Osteocyte (in vitro differentiated cells): ENCODE data around the gene ANXA2. TPM values are rescaled to one million over a fixed set of nuclear protein-coding genes. Genes with fewer than 3 reads are reported as not detected.

Experiments used
- DNase-seq: peaks from one replicate; pipeline ENCODE4 v3.0.0; 2021; ENCODE audit warnings: mixed read lengths; ENCODE audit not compliant: unreplicated experiment; ENCODE audit errors: extremely low spot score
- H3K27ac Mint-ChIP-seq: one replicate; pipeline ENCODE4 v1.8.0; 2021; ENCODE audit warnings: mild to moderate bottlenecking, mixed read lengths; ENCODE audit not compliant: unreplicated experiment
- H3K27me3 Mint-ChIP-seq: one replicate; pipeline ENCODE4 v1.8.0; 2021; ENCODE audit warnings: mixed read lengths; ENCODE audit not compliant: unreplicated experiment
- H3K36me3 Mint-ChIP-seq: one replicate; pipeline ENCODE4 v1.8.0; 2021; ENCODE audit warnings: mixed read lengths; ENCODE audit not compliant: unreplicated experiment
- H3K4me1 Mint-ChIP-seq: one replicate; pipeline ENCODE4 v1.8.0; 2021; ENCODE audit warnings: mixed read lengths; ENCODE audit not compliant: unreplicated experiment
- H3K4me3 Mint-ChIP-seq: one replicate; pipeline ENCODE4 v1.8.0; 2021; ENCODE audit warnings: mild to moderate bottlenecking, moderate library complexity, mixed read lengths; ENCODE audit not compliant: unreplicated experiment
- H3K9me3 Mint-ChIP-seq: one replicate; pipeline ENCODE4 v1.8.0; 2021; ENCODE audit warnings: mixed read lengths; ENCODE audit not compliant: unreplicated experiment
- total RNA-seq: library from RNA; stranded (reverse); gene quantifications from 2 replicates; pipeline ENCODE4 v1.2.1, GENCODE V29; 2021
- TF ChIP-seq, protein P1 (sequence below): fragments of 200-600 bp; sonication (generic); IDR thresholded peaks from 2 replicates; pipeline ENCODE4 v1.5.0; 2021; ENCODE audit warnings: antibody characterized with exemption, mild to moderate bottlenecking, moderate library complexity

Gene ANXA2
- total RNA-seq, 1 donor from 2014 or later, result 2,961 TPM

DNA sequence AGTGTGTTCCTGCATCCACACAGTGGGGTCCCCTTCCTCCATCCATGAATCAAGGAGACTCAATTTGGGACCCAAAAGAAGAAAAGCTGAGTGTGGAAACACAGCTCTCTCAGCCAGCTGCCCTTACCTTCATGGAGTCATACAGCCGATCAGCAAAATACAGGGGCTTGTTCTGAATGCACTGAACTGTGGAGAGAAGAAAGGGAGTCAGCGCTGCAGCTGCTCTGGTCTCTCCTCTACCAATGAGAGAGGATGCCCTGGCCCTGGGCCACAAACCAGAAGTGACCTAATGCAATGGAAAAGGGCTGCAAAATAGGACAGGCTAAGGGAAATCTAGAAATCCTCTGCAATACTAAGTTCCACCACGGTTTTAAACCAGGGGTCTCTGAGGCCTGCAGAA, 46.7 kb downstream of the ANXA2 start:
- Mint-ChIP-seq H3K4me3 (no peak overlapping the region), H3K4me1 (peaks cover 74% of the 10 kb centered on the region), H3K27me3 (no peaks in the 10 kb centered on the region), H3K36me3 (peaks cover 90% of the 10 kb centered on the region), H3K9me3 (no peaks in the 10 kb centered on the region), H3K27ac (peak overlapping the region; percentile 86)
- DNase-seq, result no peak
- TF ChIP-seq, protein P1, sequence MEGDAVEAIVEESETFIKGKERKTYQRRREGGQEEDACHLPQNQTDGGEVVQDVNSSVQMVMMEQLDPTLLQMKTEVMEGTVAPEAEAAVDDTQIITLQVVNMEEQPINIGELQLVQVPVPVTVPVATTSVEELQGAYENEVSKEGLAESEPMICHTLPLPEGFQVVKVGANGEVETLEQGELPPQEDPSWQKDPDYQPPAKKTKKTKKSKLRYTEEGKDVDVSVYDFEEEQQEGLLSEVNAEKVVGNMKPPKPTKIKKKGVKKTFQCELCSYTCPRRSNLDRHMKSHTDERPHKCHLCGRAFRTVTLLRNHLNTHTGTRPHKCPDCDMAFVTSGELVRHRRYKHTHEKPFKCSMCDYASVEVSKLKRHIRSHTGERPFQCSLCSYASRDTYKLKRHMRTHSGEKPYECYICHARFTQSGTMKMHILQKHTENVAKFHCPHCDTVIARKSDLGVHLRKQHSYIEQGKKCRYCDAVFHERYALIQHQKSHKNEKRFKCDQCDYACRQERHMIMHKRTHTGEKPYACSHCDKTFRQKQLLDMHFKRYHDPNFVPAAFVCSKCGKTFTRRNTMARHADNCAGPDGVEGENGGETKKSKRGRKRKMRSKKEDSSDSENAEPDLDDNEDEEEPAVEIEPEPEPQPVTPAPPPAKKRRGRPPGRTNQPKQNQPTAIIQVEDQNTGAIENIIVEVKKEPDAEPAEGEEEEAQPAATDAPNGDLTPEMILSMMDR, result no peak

DNA sequence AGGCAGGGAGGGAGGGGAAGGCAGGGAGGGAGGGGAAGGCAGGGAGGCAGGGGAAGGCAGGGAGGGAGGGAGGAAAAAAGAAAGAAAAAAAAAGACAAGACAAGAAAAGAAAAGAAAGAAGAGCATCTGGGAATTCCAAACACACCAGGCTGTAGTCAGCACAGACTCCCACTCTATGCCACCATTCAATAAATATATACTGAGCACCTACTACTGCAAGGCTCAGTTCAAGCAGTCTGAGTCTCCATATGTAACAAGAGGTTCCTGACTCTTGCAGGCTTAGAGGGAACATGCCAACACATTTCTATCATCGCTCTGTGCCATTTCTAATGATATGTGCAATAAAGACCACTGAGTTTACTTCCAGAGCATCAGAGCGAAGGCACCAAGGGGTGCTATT, 47.7 kb downstream of the ANXA2 start:
- TF ChIP-seq, protein P1, result no peak
- Mint-ChIP-seq H3K9me3 (no peaks in the 10 kb centered on the region), H3K4me3 (no peak overlapping the region), H3K4me1 (peaks cover 74% of the 10 kb centered on the region), H3K36me3 (peaks cover 88% of the 10 kb centered on the region), H3K27me3 (no peaks in the 10 kb centered on the region), H3K27ac (peak overlapping the region; percentile 65)
- no peak for DNase-seq

DNA sequence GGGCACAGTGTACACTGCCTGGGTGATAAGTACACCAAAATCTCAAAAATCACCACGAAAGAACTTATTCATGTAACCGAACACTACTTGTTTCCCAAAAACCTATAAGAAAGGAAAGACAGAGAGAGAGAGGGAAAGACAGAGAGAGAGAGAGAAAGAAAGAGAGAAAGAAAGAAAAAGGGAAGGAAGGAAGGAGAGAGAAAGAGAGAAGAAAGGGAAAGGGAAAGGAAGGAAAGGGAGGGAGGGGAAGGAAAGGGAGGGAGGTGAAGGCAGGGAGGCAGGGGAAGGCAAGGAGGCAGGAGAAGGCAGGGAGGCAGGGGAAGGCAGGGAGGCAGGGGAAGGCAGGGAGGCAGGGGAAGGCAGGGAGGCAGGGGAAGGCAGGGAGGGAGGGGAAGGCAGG, 48.2 kb downstream of the ANXA2 start:
- Mint-ChIP-seq H3K4me3 (no peak overlapping the region), H3K9me3 (no peaks in the 10 kb centered on the region), H3K27ac (peak overlapping the region; percentile 83), H3K27me3 (no peaks in the 10 kb centered on the region), H3K36me3 (peaks cover 88% of the 10 kb centered on the region), H3K4me1 (peaks cover 74% of the 10 kb centered on the region)
- no peak for DNase-seq
- TF ChIP-seq, protein P1, result no peak

DNA sequence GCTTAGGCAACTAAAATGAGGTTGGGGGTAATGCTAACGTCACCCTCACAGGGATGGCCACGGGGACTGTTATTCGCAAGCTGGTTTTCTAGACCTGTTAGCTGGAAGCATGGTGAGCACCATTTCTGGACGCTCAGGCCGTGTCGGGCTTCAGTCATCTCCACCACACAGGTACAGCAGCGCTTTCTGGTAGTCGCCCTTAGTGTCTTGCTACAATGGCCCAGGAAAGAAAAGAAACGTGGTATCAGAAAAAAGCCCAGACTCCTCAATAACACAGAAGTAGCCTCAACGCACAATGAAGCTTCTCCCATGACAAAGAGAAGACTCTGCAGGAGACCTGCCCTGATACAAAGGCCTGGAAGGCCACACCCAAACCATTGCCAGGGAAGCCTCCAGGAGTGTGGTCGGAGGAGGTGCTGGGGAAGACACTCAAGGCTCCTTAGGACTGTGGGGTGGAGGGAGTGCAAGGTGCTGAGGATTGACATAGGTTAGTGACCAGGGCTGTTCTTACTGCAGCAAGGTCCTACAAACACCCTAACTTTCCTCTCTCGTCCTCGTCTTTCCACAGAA, 50.2 kb downstream of the ANXA2 start:
- TF ChIP-seq, protein P1, result no peak
- Mint-ChIP-seq H3K27ac (peak overlapping the region; percentile 75), H3K9me3 (no peaks in the 10 kb centered on the region), H3K4me1 (peaks cover 81% of the 10 kb centered on the region), H3K4me3 (no peak overlapping the region), H3K36me3 (peaks cover 73% of the 10 kb centered on the region), H3K27me3 (no peaks in the 10 kb centered on the region)
- DNase-seq, result no peak

DNA sequence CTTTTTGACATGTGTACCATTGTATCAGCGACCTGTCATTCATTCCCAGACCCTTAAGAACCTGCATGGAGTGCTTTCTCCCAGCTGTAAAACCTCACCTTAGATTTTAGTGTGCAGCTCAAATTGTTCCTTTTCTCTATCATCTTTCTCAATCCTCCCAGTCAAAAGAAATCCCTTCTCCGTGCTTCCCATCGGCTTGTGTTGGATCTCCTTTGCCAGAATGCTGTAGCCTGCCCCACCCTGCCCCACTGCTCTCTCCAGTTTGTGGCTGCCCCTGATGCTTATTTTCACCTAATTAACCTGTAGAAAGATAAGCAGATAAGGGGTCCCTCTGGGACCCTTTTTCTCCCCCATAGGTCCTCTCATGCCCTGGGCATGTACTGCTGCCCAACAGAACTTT, 51.1 kb downstream of the ANXA2 start:
- no peak for DNase-seq
- Mint-ChIP-seq H3K4me1 (peaks cover 80% of the 10 kb centered on the region), H3K27me3 (no peaks in the 10 kb centered on the region), H3K36me3 (peaks cover 64% of the 10 kb centered on the region), H3K27ac (peak overlapping the region; percentile 75), H3K9me3 (no peaks in the 10 kb centered on the region), H3K4me3 (peak overlapping the region; percentile 42)
- TF ChIP-seq, protein P1, result no peak
